Esophagus squamous epithelium (tissue), 5 donors: ENCODE results near the gene MSRB1. TPM values are rescaled to one million over a fixed set of nuclear protein-coding genes. Genes with fewer than 3 reads are reported as not detected.
A peak's percentile ranks its signal among the peaks of the same experiment; 100 is the strongest.

Source experiments
- DNase-seq: peaks from one replicate; lab custom pipeline; 2025; lab: John Stamatoyannopoulos, UW
- H3K27ac ChIP-seq, 4 donors: fragments of 200-600 bp; sonication (generic); one replicate each; pipeline ENCODE4 v1.5.1; 2016 to 2019; ENCODE audit warnings: mild to moderate bottlenecking in 1 of 4
- H3K27me3 ChIP-seq, 4 donors: fragments of 200-600 bp; sonication (generic); 1 replicate in 3 of 4; 2 replicates in 1 of 4; pipeline versions ENCODE4 v1.5.1 to v1.6.0; 2017 to 2021; ENCODE audit warnings: antibody characterized with exemption in 1 of 4
- H3K36me3 ChIP-seq, 3 donors: fragments of 200-600 bp; sonication (generic); one replicate each; pipeline ENCODE4 v1.5.1; 2016 to 2019
- H3K4me1 ChIP-seq, 3 donors: fragments of 200-600 bp; sonication (generic); one replicate each; pipeline ENCODE4 v1.5.1; 2017 to 2019
- H3K4me3 ChIP-seq, 4 donors: fragments of 200-600 bp; sonication (generic); 1 replicate in 3 of 4; 2 replicates in 1 of 4; pipeline ENCODE4 v1.5.1; 2016 to 2019; ENCODE audit warnings: mild to moderate bottlenecking in 2 of 4, moderate library complexity in 1 of 4
- H3K9me3 ChIP-seq, 3 donors: fragments of 200-600 bp; sonication (generic); one replicate each; pipeline ENCODE4 v1.5.1; 2016 to 2019
- CTCF ChIP-seq, 6 experiments: fragments of 450-650 bp in 4 of 6; fragments of 200-600 bp in 2 of 6; sonication (generic) in 2 of 6; IDR thresholded peaks; one replicate each; pipeline ENCODE4 v1.5.1; 2016 to 2019; ENCODE audit warnings: antibody characterized with exemption in 6 of 6, mild to moderate bottlenecking in 4 of 6, moderate library complexity in 4 of 6
- POLR2A ChIP-seq, 4 donors: fragments of 450-650 bp; IDR thresholded peaks; one replicate each; pipeline ENCODE4 v1.6.1; 2017; ENCODE audit warnings: antibody characterized with exemption in 4 of 4, mild to moderate bottlenecking in 4 of 4, moderate library complexity in 3 of 4
- WGBS, 2 donors: methylation state at CpG; one replicate each; pipeline ENCODE4 v1.1.5; 2018; 5-methylcytosine and 5-hydroxymethylcytosine counted together
- intact Hi-C: fragments of 100-400 bp; cut with DNase I; formaldehyde crosslinking; loops from one replicate; pipeline ENCODE4 v1.15.0; 2022
- total RNA-seq, 4 donors: library from RNA; depleted of rRNA; stranded (reverse); fragments of >200 nt; gene quantifications; one replicate each; pipeline ENCODE4 v1.1.0, GENCODE V29; 2016
- donor health status: DM: yes; HTN: yes; CAD: no.

Gene MSRB1
- total RNA-seq, 4 donors from 2014 or later, result 20.1 to 36.4 (median 21.0) TPM

DNA sequence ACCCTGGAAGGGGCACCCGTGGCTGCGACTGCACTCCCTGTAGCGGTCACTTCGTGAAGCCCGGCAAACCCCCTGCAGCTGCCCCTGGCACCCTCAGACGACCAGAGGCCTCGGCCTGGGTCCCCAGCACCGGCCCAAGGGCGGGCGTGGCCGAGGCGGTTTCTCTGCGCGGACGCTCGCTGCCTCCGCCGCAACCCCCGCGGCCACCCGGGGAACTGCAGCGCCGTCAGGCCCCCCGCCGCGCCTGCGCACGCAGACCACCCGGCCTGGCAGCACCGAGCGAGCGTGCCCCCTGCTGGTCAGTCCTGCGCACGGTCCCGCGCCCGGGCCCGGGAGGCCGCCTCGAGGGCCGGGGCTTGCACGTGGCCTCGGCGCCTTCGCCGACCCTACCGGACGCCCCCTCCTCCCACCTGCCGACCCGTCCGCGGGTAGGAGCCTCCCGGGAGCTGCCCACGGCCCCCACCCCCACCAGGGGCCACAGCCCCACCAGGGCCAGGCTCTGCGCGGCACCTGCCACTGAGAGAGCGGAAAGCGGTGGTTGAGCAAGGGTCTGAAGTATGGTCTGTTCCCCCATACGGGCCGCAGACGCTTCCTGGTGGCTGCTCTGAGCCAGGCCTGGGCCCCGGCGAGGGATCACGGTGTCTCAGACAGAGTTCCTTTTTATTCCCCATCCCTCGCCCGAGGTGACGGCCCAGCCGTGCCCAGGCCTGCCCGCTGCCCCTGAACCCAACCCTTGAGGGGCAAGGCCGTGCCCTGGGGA is 13.2 kb downstream of the MSRB1 start:
- no peaks in the 10 kb centered on the region for H3K36me3 ChIP-seq
- WGBS, 2 donors, result 17% methylated on average over 5 of the region's 70 CpGs; no CpG with 5 or more reads in 1 of the 2 donors
- peaks cover 0 to 19% (median 0%) of the 10 kb centered on the region in 4 donors for H3K27me3 ChIP-seq
- H3K9me3 ChIP-seq, result no peaks in the 10 kb centered on the region
- peak; percentile 98 to 100 (median 100) for TF ChIP-seq CTCF (IDR thresholded peaks at IDR 0.05)
- peak in 1 of 4 donors; percentile 8 for TF ChIP-seq POLR2A (IDR thresholded peaks at IDR 0.05)
- peak overlapping the region; percentile 86 to 94 (median 87) for H3K27ac ChIP-seq
- H3K4me3 ChIP-seq, result peak overlapping the region; percentile 47 to 79 (median 63)
- peak; percentile 35 for DNase-seq
- peaks cover 11 to 32% (median 12%) of the 10 kb centered on the region in 3 donors for H3K4me1 ChIP-seq
- intact Hi-C loops, result loop anchor here (5.0 kb wide), 1 partner anchor 57 kb away; the partner anchor contains the start of gene MEIOB

DNA sequence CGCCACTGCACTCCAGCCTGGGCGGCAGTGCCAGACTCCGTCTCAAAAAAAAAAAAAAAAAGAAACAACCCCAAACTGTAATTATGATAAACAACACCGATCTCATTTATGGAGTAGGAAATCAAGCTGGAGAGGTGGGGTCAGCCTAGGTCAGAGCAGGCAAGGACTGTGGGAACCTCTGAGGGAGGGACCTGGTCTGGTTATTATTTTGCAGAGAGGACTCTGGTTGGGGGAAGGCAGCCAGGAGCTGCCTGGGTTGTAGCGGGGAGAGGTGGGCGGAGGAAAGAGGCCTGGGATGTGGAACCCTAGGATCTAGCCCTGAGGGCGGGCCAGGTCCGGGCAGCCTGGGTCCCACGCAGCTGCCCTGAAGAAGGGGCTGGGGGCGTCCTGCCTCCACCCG is 13.9 kb downstream of the MSRB1 start:
- TF ChIP-seq CTCF (IDR thresholded peaks at IDR 0.05) (no peak), POLR2A (IDR thresholded peaks at IDR 0.05) (no peak)
- H3K9me3 ChIP-seq, result no peaks in the 10 kb centered on the region
- DNase-seq, result no peak
- intact Hi-C loops, result loop anchor here (5.0 kb wide), 1 partner anchor 57 kb away; the partner anchor contains the start of gene MEIOB
- H3K27me3 ChIP-seq, result peaks cover 0 to 25% (median 0%) of the 10 kb centered on the region in 4 donors
- no peaks in the 10 kb centered on the region for H3K36me3 ChIP-seq
- peaks cover 11 to 36% (median 12%) of the 10 kb centered on the region in 3 donors for H3K4me1 ChIP-seq
- peak overlapping the region; percentile 86 to 94 (median 87) for H3K27ac ChIP-seq
- 7 to 8% methylated on average over 5 to 7 of the region's 11 CpGs for WGBS, 2 donors
- H3K4me3 ChIP-seq, result peak overlapping the region; percentile 47 to 79 (median 63)

GRCh38 chr16:1926271-1926670 is 16.7 kb downstream of the MSRB1 start:
- no peaks in the 10 kb centered on the region for H3K36me3 ChIP-seq
- intact Hi-C loops, result loop anchor here (5.0 kb wide), 1 partner anchor 54 kb away; the partner anchor contains the start of gene MEIOB
- H3K27ac ChIP-seq, result no peak overlapping the region
- H3K27me3 ChIP-seq, result peaks cover 0 to 44% (median 0%) of the 10 kb centered on the region in 4 donors
- no peak overlapping the region for H3K4me3 ChIP-seq
- no peaks in the 10 kb centered on the region for H3K9me3 ChIP-seq
- TF ChIP-seq CTCF (IDR thresholded peaks at IDR 0.05) (no peak), POLR2A (IDR thresholded peaks at IDR 0.05) (no peak)
- H3K4me1 ChIP-seq, result peaks cover 21 to 42% (median 24%) of the 10 kb centered on the region in 3 donors
- no peak for DNase-seq
- WGBS, 2 donors, result 65 to 68% methylated on average over 3 to 6 of the region's 11 CpGs

- TF ChIP-seq CTCF (IDR thresholded peaks at IDR 0.05), result no peak
- TF ChIP-seq POLR2A (IDR thresholded peaks at IDR 0.05), result no peak
- no peaks in the 10 kb centered on the region for H3K36me3 ChIP-seq
- no peak for DNase-seq
- intact Hi-C loops, result loop anchor here (5.0 kb wide), 1 partner anchor 62 kb away; no protein-coding TSS in a partner anchor
- H3K27ac ChIP-seq, result peak overlapping the region in 3 of 4 donors; percentile 2 to 47 (median 30)
- no peak overlapping the region for H3K4me3 ChIP-seq
- H3K4me1 ChIP-seq, result peaks cover 11 to 43% (median 15%) of the 10 kb centered on the region in 3 donors
- WGBS, 2 donors, result 40 to 90% methylated on average over 3 to 5 of the region's 5 CpGs
- H3K9me3 ChIP-seq, result no peaks in the 10 kb centered on the region
- peaks cover 6 to 66% (median 12%) of the 10 kb centered on the region in 4 donors for H3K27me3 ChIP-seq
Measured at GRCh38 chr16:1924095-1924494, 18.9 kb downstream of the MSRB1 start.
